Measurements from ENCODE around the gene PCDHA1.

- TF ChIP-seq CTCF (conservative IDR thresholded peaks at IDR 0.05; ENCODE audit: low read depth in 2 of 2) (no peak), EZH2phosphoT487 (IDR thresholded peaks at IDR 0.05; ENCODE audit: unreplicated experiment) (no peak), POLR2AphosphoS5 (IDR thresholded peaks at IDR 0.05; ENCODE audit: low read depth) (no peak), REST (IDR thresholded peaks at IDR 0.05; ENCODE audit: unreplicated experiment) (no peak), EZH2 (IDR thresholded peaks at IDR 0.05; ENCODE audit: low read depth, unreplicated experiment) (no peak), CREB1 (CRISPR knock-in tag; IDR thresholded peaks at IDR 0.05; ENCODE audit: low read depth) (no peak), JUNB (IDR thresholded peaks at IDR 0.05; ENCODE audit: unreplicated experiment) (no peak), ETS1 (IDR thresholded peaks at IDR 0.05) (no peak), STAT1 (IDR thresholded peaks at IDR 0.05; ENCODE audit: unreplicated experiment) (no peak), ZNF114 (CRISPR knock-in tag; IDR thresholded peaks at IDR 0.05) (no peak), NANOG (IDR thresholded peaks at IDR 0.05; ENCODE audit: borderline replicate concordance) (no peak), ZNF331 (CRISPR knock-in tag; IDR thresholded peaks at IDR 0.05; ENCODE audit: low read depth) (no peak), ZNF462 (CRISPR knock-in tag; IDR thresholded peaks at IDR 0.05) (no peak)
Measured at GRCh38 chr5:141039517-141039916, 253.6 kb downstream of the PCDHA1 start.
